Hepatocyte (in vitro differentiated cells): ENCODE results near the gene SYNGR4. TPM values are rescaled to one million over a fixed set of nuclear protein-coding genes. Genes with fewer than 3 reads are reported as not detected.

Source experiments
- DNase-seq: peaks from one replicate; pipeline ENCODE4 v3.0.0-alpha.2; 2016; ENCODE audit warnings: low spot score
- H2AFZ ChIP-seq: fragments of 200-600 bp; sonication (generic); 2 replicates; pipeline ENCODE4 v1.6.0; 2016; ENCODE audit warnings: antibody characterized with exemption, mild to moderate bottlenecking
- H3K27ac ChIP-seq: fragments of 200-600 bp; sonication (generic); 2 replicates; pipeline ENCODE4 v1.5.1; 2016; ENCODE audit warnings: mild to moderate bottlenecking
- H3K27me3 ChIP-seq: fragments of 200-600 bp; sonication (generic); 2 replicates; pipeline ENCODE4 v1.6.1; 2016
- H3K36me3 ChIP-seq: fragments of 200-600 bp; sonication (generic); replicated peaks from 2 replicates; pipeline ENCODE4 v1.5.1; 2016; ENCODE audit warnings: low read depth; ENCODE audit not compliant: insufficient read depth
- H3K4me1 ChIP-seq: fragments of 200-600 bp; sonication (generic); 2 replicates; pipeline ENCODE4 v1.5.1; 2016; ENCODE audit warnings: mild to moderate bottlenecking, moderate library complexity; ENCODE audit not compliant: insufficient read depth
- H3K4me2 ChIP-seq: fragments of 200-600 bp; sonication (generic); 2 replicates; pipeline ENCODE4 v1.6.0; 2016
- H3K4me3 ChIP-seq: fragments of 200-600 bp; sonication (generic); 2 replicates; pipeline ENCODE4 v1.5.1; 2016; ENCODE audit warnings: mild to moderate bottlenecking
- H3K79me2 ChIP-seq: fragments of 200-600 bp; sonication (generic); 2 replicates; pipeline ENCODE4 v1.6.0; 2017; ENCODE audit warnings: mild to moderate bottlenecking
- H3K9me2 ChIP-seq: fragments of 200-600 bp; sonication (generic); replicated peaks from 2 replicates; pipeline ENCODE4 v1.6.0; 2017; ENCODE audit warnings: mild to moderate bottlenecking; ENCODE audit not compliant: insufficient read depth
- H3K9me3 ChIP-seq: fragments of 200-600 bp; sonication (generic); 2 replicates; pipeline ENCODE4 v1.5.1; 2016; ENCODE audit warnings: low read depth, mild to moderate bottlenecking
- H4K20me1 ChIP-seq: fragments of 200-600 bp; sonication (generic); 2 replicates; pipeline ENCODE4 v1.6.0; 2016; ENCODE audit warnings: mild to moderate bottlenecking; ENCODE audit not compliant: insufficient read depth, poor library complexity, severe bottlenecking
- CTCF ChIP-seq: fragments of 200-600 bp; sonication (generic); IDR thresholded peaks from 2 replicates; pipeline ENCODE4 v1.5.1; 2016; ENCODE audit warnings: antibody characterized with exemption, mild to moderate bottlenecking; ENCODE audit not compliant: poor library complexity
- EZH2 ChIP-seq: fragments of 200-600 bp; sonication (generic); IDR thresholded peaks from 2 replicates; pipeline ENCODE4 v1.6.1; 2016; ENCODE audit warnings: antibody characterized with exemption, mild to moderate bottlenecking, borderline replicate concordance
- EZH2phosphoT487 ChIP-seq: fragments of 200-600 bp; sonication (generic); IDR thresholded peaks from one replicate; pipeline ENCODE4 v1.6.1; 2018; ENCODE audit warnings: antibody characterized with exemption, mild to moderate bottlenecking, low read depth, moderate library complexity; ENCODE audit not compliant: unreplicated experiment, severe bottlenecking
- whole genome bisulfite sequencing: methylation state at CpG from one replicate; pipeline ENCODE4 v1.1.6; 2016; ENCODE audit warnings: low lambda C conversion rate; ENCODE audit errors: missing lambda C conversion rate; 5-methylcytosine and 5-hydroxymethylcytosine counted together
- polyA plus RNA-seq: library from polyadenylated mRNA; unstranded; fragments of >200 nt; fragmentation: Nextera tagmentation; extraction: Ambion mirVana; gene quantifications from 2 replicates; pipeline ENCODE4 v1.2.1, GENCODE V29; 2016
- total RNA-seq: library from RNA; depleted of rRNA; stranded (reverse); fragments of >200 nt; gene quantifications from 2 replicates; pipeline ENCODE4 v1.2.3, GENCODE V29; 2014

Gene SYNGR4
- total and polyA plus RNA-seq, 2 experiments from 2014 or later, result 1.3 TPM; not detected in 1

GRCh38 chr19:48332351-48332661, 31.9 kb upstream of the SYNGR4 start:
- TF ChIP-seq EZH2phosphoT487 (no peak), EZH2 (no peak), CTCF (no peak)

GRCh38 chr19:48332662-48333466, 31.3 kb upstream of the SYNGR4 start:
- Histone ChIP-seq H2AFZ (peak overlapping the region; percentile 11), H3K27me3 (no peaks in the 10 kb centered on the region), H3K4me1 (peaks cover 17% of the 10 kb centered on the region), H3K36me3 (no peaks in the 10 kb centered on the region), H3K4me3 (peak overlapping the region; percentile 4), H3K27ac (peak overlapping the region; percentile 90), H4K20me1 (no peaks in the 10 kb centered on the region), H3K9me2 (no peaks in the 10 kb centered on the region), H3K9me3 (no peaks in the 10 kb centered on the region), H3K4me2 (peak overlapping the region; percentile 92), H3K79me2 (no peaks in the 10 kb centered on the region)
- peak; percentile 96 for DNase-seq
- WGBS, result 3% methylated on average over 25 of the region's 25 CpGs
- no peak for TF ChIP-seq EZH2phosphoT487
- TF ChIP-seq EZH2, result no peak
- TF ChIP-seq CTCF, result no peak

More at GRCh38 chr19:48332351-48332661, 31.9 kb upstream of the SYNGR4 start:
- peaks cover 2% of the 10 kb centered on the region for H3K79me2 ChIP-seq
- H2AFZ ChIP-seq, result no peak overlapping the region
- no peak for DNase-seq
- H3K9me2 ChIP-seq, result no peaks in the 10 kb centered on the region
- H3K4me2 ChIP-seq, result peak overlapping the region; percentile 92
- WGBS, result 43% methylated on average over 6 of the region's 6 CpGs
- H3K36me3 ChIP-seq, result no peaks in the 10 kb centered on the region
- peak overlapping the region; percentile 63 for H3K27ac ChIP-seq
- no peaks in the 10 kb centered on the region for H3K9me3 ChIP-seq
- peaks cover 17% of the 10 kb centered on the region for H3K4me1 ChIP-seq
- no peak overlapping the region for H3K4me3 ChIP-seq
- H3K27me3 ChIP-seq, result no peaks in the 10 kb centered on the region
- no peaks in the 10 kb centered on the region for H4K20me1 ChIP-seq

GRCh38 chr19:48333467-48334384, 30.4 kb upstream of the SYNGR4 start:
- no peaks in the 10 kb centered on the region for H3K79me2 ChIP-seq
- peak overlapping the region; percentile 46 for H3K4me3 ChIP-seq
- H2AFZ ChIP-seq, result peak overlapping the region; percentile 82
- H3K27ac ChIP-seq, result peak overlapping the region; percentile 90
- H3K9me3 ChIP-seq, result no peaks in the 10 kb centered on the region
- peaks cover 17% of the 10 kb centered on the region for H3K4me1 ChIP-seq
- 13% methylated on average over 31 of the region's 54 CpGs for WGBS
- DNase-seq, result peak; percentile 98
- TF ChIP-seq CTCF, result peak; percentile 80
- no peak for TF ChIP-seq EZH2phosphoT487
- TF ChIP-seq EZH2, result no peak
- no peaks in the 10 kb centered on the region for H4K20me1 ChIP-seq
- H3K36me3 ChIP-seq, result no peaks in the 10 kb centered on the region
- H3K9me2 ChIP-seq, result no peaks in the 10 kb centered on the region
- no peaks in the 10 kb centered on the region for H3K27me3 ChIP-seq
- peak overlapping the region; percentile 92 for H3K4me2 ChIP-seq
